ENCODE measurements around the gene ZBTB45.
"Not testable (repeated sequence)": the region's sequence is repeated elsewhere in the genome, so short reads cannot be mapped to it uniquely, and the experiment has no call there.

The ZBTB45 gene

DNA sequence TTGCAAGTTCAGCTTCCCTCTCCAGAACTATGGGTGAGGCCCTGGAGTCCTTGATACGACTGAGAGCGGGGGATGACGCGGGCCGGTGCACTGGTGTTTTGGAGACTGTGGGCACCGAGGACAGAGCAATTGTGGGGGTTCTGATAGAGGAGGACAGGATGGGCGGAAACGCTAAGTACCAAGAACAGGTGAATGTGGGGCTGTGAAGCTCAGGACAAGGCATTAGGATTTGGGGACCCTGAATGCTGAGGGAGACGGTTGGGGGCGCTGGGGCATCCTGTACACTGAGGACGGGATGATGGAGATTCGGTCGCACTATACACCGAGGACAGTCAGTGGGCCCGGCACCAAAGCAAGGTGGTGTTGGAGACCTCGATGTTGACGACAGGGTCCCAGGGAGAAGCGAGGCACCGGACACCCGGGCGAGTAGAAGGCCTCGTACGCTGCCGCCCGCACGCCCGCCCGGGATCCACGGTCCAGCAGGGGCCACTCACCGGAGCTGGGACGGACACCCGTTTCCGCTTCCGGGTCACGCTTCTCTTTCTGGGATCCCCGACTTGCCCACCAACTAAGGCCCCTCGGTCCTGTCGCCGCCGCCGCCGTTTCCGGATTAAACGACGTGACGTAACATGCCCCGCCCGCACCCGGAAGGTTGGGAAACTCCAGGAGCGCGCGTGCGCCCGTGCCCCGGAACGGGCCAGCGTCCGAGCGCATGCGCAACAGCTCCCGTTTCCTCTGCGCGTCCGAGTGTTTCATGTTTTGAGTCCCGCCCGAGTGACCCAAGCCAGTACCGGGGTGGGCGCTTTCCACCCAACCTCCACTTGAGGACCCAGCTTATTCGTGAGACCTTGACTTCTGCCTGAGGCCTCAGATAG, 35.1 kb upstream of the ZBTB45 start, which contains the start of gene CHMP2A:
CHMP2A (minus strand) TSS at position 612 of the 875 bp plus-strand sequence. CDS start 893 bp downstream, outside the sequence.
- peak; percentile 96 for DNase-seq

DNA sequence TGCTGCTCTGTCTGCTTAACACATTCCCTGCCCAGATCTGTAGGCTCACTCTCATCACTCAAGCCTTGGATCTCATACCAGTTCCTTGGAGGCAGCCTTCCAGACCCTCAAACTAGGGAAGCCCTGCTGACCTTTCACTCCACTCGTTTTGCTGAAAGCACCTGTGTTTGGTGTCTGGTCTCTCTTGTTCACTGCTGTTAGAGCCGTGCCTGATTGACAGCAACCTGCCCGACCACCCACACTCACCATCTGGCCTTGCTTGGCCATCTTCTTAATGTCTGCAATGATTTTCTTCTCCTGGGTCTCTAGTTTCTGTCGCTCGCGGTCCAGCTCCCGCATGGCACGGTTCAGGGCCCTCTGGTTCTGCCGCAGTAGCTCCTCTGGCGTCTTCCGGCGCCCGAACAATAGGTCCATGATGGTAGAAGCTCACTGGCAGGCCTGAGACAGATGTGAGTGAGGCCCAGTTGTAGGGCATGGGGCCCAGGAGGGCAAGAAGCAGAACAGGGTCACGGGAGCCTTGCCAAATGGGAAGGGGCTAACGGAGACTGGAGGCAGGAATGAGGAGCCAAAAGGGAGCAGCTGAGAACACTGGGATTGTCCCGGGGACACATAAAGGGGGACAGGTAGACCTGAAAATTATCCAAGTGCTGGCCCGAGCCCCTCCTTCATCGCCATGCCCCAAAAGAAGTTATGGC, 34.3 kb upstream of the ZBTB45 start:
- DNase-seq: no peak

DNA sequence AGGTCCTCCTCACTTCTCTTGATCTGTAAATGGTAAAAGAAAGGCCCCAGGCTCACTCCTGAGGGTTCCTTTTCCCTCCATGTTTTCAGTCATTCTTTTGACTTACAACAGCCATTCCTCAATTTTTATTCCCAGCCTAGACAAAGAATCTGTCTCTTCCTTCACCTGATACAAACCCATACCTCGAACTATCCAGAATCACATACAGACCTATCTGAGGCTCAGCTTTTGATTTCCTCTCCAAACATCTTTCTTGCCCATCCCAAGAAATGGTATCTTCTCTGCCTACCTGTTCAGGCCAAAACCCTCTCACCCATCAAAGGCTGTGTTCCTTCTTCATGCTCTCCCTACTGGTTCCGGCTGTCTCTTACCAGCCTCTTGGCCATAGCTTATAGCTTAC, 33.0 kb upstream of the ZBTB45 start:
- DNase-seq: no peak

DNA sequence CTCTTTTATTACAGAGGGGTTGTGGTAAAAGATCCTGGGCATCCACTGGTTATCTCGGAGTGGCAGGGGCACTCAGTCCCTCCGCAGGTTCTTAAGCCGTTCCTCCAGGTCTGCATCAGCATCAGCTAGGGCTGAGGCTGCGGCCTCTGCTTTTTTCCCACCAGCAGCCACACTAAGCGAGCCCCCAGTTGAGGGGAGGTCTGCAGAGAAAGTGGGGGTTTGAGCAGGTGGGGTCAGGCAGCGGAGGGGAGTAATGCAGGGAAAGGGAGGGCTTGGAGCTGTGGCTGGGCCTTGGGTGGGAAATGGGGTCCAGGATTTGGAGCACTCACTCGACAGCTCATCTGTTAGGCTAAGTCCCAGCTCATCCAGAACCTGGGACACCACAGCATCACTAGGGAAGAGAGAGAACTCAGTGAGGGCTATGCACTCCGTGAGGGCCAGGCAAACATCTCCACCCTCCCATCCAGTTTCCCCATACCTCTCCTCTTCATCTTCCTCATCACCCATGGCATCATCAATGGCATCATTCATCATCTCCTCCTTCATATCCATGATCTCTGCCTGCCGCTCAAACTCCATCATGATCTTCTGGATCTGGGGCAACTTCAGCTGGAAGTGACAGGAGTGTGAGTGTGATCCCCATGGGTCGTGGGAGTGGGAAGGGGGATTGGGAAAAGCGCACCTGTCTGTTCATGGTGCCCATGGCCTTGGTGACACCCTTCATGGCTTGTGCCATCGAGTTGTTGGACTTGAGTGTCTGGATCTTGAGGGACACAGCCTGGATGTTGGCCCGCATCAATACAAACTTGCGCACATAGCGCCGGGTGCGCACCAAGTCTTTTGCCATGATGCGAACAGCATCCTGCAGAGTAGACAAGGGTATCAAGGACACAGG, 32.2 kb upstream of the ZBTB45 start:
- no peak for DNase-seq

DNA sequence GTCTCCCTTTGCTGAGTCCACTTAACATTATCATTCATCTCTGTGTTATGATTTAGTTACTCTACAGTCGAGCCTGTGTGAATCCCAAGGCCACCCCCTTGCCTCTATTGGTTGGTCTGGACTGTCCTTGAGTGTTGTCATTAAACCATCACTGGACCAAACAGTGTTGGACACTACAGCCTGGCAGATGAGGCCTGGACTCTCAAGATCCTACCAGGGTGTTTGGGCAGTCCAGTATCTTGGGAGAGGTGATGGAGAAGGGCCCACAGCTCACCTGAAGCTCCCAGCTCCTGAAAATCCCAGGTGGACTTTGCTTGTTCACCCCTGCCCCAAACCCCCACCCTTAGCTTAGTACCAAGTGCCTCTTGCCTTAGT, 31.5 kb upstream of the ZBTB45 start:
- DNase-seq: no peak

DNA sequence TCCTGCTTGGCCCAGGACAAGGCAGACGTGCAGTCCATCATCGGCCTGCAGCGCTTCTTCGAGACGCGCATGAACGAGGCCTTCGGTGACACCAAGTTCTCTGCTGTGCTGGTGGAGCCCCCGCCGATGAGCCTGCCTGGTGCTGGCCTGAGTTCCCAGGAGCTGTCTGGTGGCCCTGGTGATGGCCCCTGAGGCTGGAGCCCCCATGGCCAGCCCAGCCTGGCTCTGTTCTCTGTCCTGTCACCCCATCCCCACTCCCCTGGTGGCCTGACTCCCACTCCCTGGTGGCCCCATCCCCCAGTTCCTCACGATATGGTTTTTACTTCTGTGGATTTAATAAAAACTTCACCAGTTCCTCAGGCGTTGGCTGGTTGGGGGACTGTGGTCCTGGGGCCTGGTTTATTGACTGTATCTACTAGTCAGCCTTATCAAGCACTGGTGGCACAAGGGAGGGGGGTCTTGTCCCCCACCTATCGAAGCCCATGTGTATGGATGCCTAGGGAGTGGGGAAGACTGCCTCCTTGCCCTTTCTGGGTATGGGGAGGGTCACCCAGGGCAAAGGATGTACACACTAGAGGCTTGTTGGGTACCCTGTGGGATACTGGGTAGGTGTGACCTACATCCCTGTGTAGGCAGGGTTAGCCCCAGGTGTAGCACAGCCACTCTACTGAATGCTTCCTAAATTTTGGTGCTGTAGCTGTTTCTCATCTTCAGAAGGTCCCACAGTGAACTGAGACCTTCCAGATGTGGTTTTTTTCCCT, 30.9 kb upstream of the ZBTB45 start:
- no peak for DNase-seq

DNA sequence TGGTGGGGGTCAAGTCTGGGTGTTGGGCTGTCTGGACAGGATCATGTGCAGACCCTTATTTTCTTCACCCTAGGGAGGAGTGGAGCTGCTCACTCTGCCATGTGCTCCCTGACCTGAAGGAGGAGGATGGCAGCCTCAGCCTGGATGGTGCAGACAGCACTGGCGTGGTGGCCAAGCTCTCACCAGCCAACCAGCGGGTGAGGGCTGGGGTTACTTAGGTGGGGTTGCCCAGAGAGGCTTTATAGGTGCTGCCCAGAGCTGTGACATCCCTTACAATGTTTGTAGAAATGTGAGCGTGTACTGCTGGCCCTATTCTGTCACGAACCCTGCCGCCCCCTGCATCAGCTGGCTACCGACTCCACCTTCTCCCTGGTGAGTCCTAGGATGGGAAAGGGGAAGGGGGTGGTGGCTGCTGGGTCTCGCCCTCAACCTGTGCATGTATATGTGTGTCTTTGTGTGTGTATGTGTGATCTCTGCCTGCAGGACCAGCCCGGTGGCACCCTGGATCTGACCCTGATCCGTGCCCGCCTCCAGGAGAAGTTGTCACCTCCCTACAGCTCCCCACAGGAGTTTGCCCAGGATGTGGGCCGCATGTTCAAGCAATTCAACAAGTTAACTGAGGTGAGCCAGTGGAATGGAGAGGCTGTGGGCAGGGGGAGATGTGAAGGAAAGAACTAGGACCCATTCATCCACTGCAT, 30.2 kb upstream of the ZBTB45 start:
- DNase-seq: no peak

DNA sequence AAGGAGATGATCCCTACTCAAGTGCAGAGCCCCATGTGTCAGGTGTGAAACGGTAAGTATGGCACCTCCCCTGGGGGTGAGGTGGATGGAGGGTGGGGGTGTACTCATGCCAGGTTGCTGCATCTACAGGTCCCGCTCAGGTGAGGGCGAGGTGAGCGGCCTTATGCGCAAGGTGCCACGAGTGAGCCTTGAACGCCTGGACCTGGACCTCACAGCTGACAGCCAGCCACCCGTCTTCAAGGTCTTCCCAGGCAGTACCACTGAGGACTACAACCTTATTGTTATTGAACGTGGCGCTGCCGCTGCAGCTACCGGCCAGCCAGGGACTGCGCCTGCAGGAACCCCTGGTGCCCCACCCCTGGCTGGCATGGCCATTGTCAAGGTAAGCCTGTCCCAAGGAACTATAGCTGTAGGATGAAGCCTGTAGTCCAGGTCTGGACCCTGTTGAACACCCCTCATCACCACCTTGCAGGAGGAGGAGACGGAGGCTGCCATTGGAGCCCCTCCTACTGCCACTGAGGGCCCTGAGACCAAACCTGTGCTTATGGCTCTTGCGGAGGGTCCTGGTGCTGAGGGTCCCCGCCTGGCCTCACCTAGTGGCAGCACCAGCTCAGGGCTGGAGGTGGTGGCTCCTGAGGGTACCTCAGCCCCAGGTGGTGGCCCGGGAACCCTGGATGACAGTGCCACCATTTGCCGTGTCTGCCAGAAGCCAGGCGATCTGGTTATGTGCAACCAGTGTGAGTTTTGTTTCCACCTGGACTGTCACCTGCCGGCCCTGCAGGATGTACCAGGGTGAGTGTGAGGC, 29.5 kb upstream of the ZBTB45 start:
- DNase-seq: no peak

DNA sequence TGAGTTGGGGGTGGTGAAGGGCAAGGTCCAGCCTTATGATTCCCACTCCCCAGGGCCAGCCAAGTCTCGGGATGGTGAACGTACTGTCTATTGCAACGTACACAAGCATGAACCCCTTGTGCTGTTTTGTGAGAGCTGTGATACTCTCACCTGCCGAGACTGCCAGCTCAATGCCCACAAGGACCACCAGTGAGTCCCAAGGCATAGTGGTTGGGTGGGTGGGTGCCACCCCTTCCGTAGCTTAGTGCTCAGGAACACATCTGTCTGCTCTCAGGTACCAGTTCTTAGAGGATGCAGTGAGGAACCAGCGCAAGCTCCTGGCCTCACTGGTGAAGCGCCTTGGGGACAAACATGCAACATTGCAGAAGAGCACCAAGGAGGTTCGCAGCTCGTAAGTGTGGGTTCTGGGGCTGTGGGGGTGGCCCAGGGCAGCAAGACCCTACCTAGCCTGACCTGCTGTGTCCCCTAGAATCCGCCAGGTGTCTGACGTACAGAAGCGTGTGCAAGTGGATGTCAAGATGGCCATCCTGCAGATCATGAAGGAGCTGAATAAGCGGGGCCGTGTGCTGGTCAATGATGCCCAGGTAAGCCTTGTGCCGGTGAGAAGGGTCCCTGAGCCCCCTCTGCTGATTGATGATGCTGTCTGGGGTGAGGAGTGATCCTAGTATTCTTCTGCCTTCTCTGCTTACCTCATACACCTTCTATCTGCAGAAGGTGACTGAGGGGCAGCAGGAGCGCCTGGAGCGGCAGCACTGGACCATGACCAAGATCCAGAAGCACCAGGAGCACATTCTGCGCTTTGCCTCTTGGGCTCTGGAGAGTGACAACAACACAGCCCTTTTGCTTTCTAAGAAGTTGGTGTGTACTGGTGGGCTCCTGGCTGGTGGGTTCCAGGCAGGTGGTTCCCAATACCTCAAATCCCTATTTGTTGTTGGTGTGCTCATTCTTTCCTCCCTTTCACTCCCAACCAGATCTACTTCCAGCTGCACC, 28.0 kb upstream of the ZBTB45 start:
- DNase-seq: no peak

DNA sequence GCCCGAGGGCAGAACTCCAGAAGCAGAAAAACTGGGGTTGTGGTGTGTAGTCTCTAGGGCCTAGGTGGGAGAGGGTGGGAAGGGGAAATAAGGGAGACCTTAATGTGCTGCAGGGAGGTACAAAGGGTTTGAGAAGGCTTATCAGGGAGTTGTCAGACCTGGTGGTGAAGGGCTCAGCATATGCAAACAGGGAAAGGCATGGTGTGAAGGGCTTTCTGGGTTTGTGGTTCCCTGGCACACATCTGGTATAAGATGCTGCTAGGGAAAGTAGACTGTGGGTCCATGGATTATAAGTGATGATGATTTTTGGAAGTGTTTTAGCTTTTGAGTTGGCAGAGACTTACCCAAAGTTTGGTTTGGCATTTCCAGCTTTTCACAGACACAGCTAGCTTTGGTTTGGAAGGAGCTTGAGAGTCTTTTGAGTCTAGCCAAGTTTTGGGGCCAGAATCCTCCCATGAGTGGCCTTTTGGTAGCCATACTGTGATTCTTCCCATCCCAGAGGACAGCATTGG, 26.5 kb upstream of the ZBTB45 start:
- no peak for DNase-seq

DNA sequence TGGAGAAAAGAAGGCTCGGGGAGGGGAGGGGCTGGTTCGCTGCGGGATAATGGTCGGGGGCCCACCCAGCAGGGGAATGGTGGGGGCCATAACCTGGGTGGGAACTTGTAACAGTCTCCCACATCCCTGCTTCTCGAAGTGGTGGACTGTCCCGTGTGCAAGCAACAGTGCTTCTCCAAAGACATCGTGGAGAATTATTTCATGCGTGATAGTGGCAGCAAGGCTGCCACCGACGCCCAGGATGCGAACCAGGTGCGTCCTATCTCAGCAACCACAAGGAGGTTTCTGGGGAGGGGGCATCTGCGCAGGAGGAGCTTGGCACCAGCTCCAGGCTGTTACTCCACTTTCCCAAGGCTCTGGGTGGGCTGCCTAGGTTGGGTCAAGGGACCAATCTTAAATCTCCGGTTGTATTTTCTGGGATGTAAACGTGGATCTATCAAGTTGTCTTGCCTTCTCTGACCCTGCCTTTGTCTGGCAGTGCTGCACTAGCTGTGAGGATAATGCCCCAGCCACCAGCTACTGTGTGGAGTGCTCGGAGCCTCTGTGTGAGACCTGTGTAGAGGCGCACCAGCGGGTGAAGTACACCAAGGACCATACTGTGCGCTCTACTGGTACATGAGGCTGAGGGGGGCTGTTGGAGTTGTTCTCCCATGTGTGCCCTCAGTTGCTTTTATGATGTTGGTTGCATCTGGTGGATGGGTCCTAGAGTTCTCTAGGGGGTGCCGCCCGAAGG, 25.8 kb upstream of the ZBTB45 start:
- no peak for DNase-seq

DNA sequence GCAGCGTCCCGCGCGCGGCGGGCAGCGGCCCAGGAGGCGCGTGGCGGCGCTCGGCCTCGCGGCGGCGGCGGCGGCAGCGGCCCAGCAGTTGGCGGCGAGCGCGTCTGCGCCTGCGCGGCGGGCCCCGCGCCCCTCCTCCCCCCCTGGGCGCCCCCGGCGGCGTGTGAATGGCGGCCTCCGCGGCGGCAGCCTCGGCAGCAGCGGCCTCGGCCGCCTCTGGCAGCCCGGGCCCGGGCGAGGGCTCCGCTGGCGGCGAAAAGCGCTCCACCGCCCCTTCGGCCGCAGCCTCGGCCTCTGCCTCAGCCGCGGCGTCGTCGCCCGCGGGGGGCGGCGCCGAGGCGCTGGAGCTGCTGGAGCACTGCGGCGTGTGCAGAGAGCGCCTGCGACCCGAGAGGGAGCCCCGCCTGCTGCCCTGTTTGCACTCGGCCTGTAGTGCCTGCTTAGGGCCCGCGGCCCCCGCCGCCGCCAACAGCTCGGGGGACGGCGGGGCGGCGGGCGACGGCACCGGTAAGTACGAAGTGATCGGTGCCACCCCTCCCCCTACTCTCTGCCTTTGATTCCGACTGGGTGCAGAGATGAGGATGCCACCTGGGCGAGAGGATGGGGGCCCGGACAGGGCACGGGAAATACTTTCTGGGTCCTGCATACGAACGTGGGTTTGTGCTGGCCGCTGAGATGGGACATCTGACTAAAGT, 25.1 kb upstream of the ZBTB45 start:
- DNase-seq: no peak

DNA sequence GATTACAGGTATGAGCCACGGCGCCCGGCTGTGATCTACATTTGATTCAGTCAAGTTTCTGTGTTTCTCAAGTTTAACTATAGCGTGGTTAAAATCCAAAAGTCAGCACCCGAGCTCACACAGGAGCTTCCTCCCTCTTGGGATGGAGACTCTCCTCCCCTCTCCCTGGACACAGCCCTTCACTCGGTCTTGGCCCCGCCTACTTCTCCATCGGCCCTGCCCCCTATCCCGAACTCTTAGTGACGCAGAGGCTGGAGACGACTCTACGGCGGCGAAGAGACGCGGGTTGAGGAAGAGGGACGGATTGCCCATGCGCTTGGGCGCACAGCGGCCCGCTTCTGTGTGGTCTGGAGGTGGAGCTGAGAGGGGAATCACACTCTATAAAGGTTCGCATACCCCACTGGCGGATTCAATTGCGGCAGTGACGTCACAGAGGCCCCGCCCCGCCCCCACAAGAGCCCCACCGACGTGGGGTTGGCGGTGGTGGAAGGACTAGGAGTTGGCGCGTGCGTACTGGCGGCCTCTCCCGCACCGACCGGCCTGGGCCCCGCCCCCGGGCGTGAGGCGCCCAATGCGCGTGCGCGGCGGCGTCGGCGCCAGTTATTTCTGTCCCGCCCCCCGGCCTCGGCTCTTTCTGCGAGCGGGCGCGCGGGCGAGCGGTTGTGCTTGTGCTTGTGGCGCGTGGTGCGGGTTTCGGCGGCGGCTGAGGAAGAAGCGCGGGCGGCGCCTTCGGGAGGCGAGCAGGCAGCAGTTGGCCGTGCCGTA, 24.4 kb upstream of the ZBTB45 start, which contains the start of gene TRIM28:
TRIM28 (plus strand) TSS at position 239 of the 765 bp plus-strand sequence. CDS start 694 bp downstream, outside the sequence.
- DNase-seq: peak; percentile 99

DNA sequence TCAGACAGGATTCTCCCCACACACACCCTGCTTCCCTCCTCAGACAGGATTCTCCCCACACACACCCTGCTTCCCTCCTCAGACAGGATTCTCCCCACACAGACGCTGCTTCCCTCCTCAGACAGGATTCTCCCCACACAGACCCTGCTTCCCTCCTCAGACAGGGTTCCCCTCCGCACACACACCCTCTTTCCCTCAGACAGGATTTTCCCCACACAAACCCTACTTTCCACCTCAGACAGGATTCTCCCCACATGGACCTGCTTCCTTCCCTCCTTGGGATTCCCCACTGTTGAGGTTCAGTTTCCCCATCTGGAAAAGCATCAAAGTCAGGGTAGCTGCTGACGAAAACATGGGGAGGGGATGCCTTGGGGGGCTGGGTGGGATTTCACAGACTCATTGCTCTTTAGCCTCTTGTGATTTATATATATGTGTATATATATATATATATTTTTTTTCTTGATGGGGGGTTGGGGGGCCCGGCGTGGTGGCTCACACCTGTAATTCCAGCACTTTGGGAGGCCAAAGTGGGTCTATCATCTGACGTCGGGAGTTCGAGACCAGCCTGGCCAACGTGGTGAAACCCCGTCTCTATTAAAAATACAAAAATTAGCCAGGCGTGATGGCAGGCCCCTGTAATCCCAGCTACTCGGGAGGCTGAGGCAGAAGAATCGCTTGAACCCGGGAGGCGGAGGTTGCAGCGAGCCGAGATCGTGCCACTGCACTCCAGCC, 23.2 kb upstream of the ZBTB45 start:
- DNase-seq: not testable (repeated sequence)

DNA sequence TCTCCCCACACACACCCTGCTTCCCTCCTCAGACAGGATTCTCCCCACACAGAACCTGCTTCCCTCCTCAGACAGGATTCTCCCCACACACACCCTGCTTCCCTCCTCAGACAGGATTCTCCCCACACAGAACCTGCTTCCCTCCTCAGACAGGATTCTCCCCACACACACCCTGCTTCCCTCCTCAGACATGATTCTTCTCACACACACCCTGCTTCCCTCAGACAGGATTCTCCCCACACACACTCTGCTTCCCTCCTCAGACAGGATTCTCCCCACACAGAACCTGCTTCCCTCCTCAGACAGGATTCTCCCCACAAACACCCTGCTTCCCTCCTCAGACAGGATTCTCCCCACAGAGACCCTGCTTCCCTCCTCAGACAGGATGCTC, 19.6 kb upstream of the ZBTB45 start:
- DNase-seq: not testable (repeated sequence)

All from EL (cell line).